Esophagus squamous epithelium (tissue), 5 donors: ENCODE measurements around the gene FGF23. TPM values are rescaled to one million over a fixed set of nuclear protein-coding genes. Genes with fewer than 3 reads are reported as not detected.
"Not testable (repeated sequence)": the region's sequence is repeated elsewhere in the genome, so short reads cannot be mapped to it uniquely, and the experiment has no call there.

Experiments
- DNase-seq: peaks from one replicate; lab custom pipeline; 2025; lab: John Stamatoyannopoulos, UW
- H3K27ac ChIP-seq, 4 donors: fragments of 200-600 bp; sonication (generic); one replicate each; pipeline ENCODE4 v1.5.1; 2016 to 2019; ENCODE audit warnings: mild to moderate bottlenecking in 1 of 4
- H3K27me3 ChIP-seq, 4 donors: fragments of 200-600 bp; sonication (generic); 1 replicate in 3 of 4; 2 replicates in 1 of 4; pipeline versions ENCODE4 v1.5.1 to v1.6.0; 2017 to 2021; ENCODE audit warnings: antibody characterized with exemption in 1 of 4
- H3K36me3 ChIP-seq, 3 donors: fragments of 200-600 bp; sonication (generic); one replicate each; pipeline ENCODE4 v1.5.1; 2016 to 2019
- H3K4me1 ChIP-seq, 3 donors: fragments of 200-600 bp; sonication (generic); one replicate each; pipeline ENCODE4 v1.5.1; 2017 to 2019
- H3K4me3 ChIP-seq, 4 donors: fragments of 200-600 bp; sonication (generic); 1 replicate in 3 of 4; 2 replicates in 1 of 4; pipeline ENCODE4 v1.5.1; 2016 to 2019; ENCODE audit warnings: mild to moderate bottlenecking in 2 of 4, moderate library complexity in 1 of 4
- H3K9me3 ChIP-seq, 3 donors: fragments of 200-600 bp; sonication (generic); one replicate each; pipeline ENCODE4 v1.5.1; 2016 to 2019
- POLR2A ChIP-seq, 4 donors: fragments of 450-650 bp; IDR thresholded peaks; one replicate each; pipeline ENCODE4 v1.6.1; 2017; ENCODE audit warnings: antibody characterized with exemption in 4 of 4, mild to moderate bottlenecking in 4 of 4, moderate library complexity in 3 of 4
- WGBS, 2 donors: methylation state at CpG; one replicate each; pipeline ENCODE4 v1.1.5; 2018; 5-methylcytosine and 5-hydroxymethylcytosine counted together
- intact Hi-C: fragments of 100-400 bp; cut with DNase I; formaldehyde crosslinking; loops from one replicate; pipeline ENCODE4 v1.15.0; 2022
- total RNA-seq, 4 donors: library from RNA; depleted of rRNA; stranded (reverse); fragments of >200 nt; gene quantifications; one replicate each; pipeline ENCODE4 v1.1.0, GENCODE V29; 2016
- TF ChIP-seq, protein P1 (sequence below), 6 experiments: fragments of 450-650 bp in 4 of 6; fragments of 200-600 bp in 2 of 6; sonication (generic) in 2 of 6; IDR thresholded peaks; one replicate each; pipeline ENCODE4 v1.5.1; 2016 to 2019; ENCODE audit warnings: antibody characterized with exemption in 6 of 6, mild to moderate bottlenecking in 4 of 6, moderate library complexity in 4 of 6
- donor health status: DM: yes; HTN: yes; CAD: no.

The FGF23 gene
- total RNA-seq, 4 donors from 2014 or later = not detected

DNA sequence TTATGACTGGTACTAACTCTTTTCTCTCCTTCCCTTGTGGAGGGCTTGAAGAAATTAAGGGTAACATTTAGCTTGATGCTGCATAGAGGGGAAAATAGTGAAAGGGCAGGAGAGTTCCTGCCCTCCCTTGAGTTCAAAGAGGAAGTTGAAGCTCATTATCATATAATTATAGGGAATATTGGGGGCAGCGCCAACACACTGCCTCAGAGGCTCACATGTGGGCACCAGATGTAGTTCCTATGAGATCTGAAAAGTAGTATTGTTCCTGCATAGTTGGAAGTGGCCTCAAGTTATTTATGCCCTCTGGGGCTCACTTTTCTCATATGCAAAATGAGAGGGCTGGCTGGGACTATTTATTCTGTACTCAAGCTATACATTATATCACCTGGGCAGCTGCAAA lies 33.0 kb upstream of the FGF23 start:
- Histone ChIP-seq H3K27me3 (peaks cover 0 to 44% (median 0%) of the 10 kb centered on the region in 4 donors), H3K27ac (no peak overlapping the region), H3K4me1 (no peaks in the 10 kb centered on the region), H3K36me3 (no peaks in the 10 kb centered on the region), H3K9me3 (no peaks in the 10 kb centered on the region), H3K4me3 (no peak overlapping the region)
- no peak for DNase-seq
- intact Hi-C loops = no loop called here
- whole genome bisulfite sequencing, 2 donors = 71 to 77% methylated on average over 1 of the region's 1 CpG
- TF ChIP-seq POLR2A (IDR thresholded peaks at IDR 0.05) = no peak
- TF ChIP-seq, protein P1, sequence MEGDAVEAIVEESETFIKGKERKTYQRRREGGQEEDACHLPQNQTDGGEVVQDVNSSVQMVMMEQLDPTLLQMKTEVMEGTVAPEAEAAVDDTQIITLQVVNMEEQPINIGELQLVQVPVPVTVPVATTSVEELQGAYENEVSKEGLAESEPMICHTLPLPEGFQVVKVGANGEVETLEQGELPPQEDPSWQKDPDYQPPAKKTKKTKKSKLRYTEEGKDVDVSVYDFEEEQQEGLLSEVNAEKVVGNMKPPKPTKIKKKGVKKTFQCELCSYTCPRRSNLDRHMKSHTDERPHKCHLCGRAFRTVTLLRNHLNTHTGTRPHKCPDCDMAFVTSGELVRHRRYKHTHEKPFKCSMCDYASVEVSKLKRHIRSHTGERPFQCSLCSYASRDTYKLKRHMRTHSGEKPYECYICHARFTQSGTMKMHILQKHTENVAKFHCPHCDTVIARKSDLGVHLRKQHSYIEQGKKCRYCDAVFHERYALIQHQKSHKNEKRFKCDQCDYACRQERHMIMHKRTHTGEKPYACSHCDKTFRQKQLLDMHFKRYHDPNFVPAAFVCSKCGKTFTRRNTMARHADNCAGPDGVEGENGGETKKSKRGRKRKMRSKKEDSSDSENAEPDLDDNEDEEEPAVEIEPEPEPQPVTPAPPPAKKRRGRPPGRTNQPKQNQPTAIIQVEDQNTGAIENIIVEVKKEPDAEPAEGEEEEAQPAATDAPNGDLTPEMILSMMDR (IDR thresholded peaks at IDR 0.05) = no peak

DNA sequence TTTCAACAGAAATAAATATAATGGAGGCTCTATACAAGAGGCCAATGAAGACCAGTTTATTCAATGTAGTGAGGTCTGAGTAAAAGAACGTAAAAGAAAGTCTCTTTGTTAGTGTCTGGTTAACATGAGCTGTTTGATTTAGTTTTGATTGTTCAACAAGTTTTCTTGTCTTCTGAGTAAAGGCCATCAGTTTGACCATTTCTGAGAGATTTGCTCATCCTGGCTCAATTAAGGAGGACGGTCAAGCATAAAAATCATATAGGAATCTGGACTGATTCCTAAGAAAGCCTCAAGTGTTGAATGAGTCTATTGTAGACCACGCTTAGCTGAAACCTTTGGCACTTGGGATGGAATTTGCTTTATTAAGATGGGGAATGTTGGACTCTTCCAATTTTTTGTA lies 32.5 kb upstream of the FGF23 start:
- H3K27ac ChIP-seq = no peak overlapping the region
- H3K4me3 ChIP-seq = no peak overlapping the region
- DNase-seq = no peak
- H3K9me3 ChIP-seq = no peaks in the 10 kb centered on the region
- TF ChIP-seq POLR2A (IDR thresholded peaks at IDR 0.05) = no peak
- TF ChIP-seq, protein P1 (IDR thresholded peaks at IDR 0.05) = no peak
- no peaks in the 10 kb centered on the region for H3K4me1 ChIP-seq
- 66 to 67% methylated on average over 3 of the region's 3 CpGs for WGBS, 2 donors
- H3K36me3 ChIP-seq = no peaks in the 10 kb centered on the region
- intact Hi-C loops = no loop called here
- H3K27me3 ChIP-seq = peaks cover 0 to 40% (median 0%) of the 10 kb centered on the region in 4 donors

DNA sequence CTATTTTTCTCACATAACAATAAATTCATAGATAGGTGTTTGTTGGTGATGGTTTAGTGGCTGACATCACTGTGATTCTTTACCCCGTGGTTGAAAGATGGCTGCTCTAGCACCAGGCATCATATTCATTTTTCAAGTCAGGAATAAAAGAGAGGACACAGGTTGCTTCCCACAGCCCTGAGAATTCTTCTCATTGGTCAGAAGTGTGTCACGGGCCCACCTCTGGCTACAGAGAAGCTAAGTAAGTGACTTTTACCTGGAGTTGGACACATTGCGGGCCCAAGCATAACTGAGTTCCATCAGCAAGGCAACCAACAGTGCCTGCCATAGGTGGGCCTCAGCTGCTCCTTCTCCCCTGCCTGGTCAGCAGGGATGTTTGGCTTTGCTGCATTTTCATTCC lies 27.6 kb upstream of the FGF23 start:
- TF ChIP-seq, protein P1 (IDR thresholded peaks at IDR 0.05) = no peak
- TF ChIP-seq POLR2A (IDR thresholded peaks at IDR 0.05) = no peak
- Histone ChIP-seq H3K4me1 (no peaks in the 10 kb centered on the region), H3K4me3 (no peak overlapping the region), H3K9me3 (no peaks in the 10 kb centered on the region), H3K27me3 (peaks cover 0 to 9% (median 0%) of the 10 kb centered on the region in 4 donors), H3K27ac (no peak overlapping the region), H3K36me3 (no peaks in the 10 kb centered on the region)
- intact Hi-C loops = no loop called here
- WGBS, 2 donors = 81 to 85% methylated on average over 3 of the region's 3 CpGs
- DNase-seq = no peak

DNA sequence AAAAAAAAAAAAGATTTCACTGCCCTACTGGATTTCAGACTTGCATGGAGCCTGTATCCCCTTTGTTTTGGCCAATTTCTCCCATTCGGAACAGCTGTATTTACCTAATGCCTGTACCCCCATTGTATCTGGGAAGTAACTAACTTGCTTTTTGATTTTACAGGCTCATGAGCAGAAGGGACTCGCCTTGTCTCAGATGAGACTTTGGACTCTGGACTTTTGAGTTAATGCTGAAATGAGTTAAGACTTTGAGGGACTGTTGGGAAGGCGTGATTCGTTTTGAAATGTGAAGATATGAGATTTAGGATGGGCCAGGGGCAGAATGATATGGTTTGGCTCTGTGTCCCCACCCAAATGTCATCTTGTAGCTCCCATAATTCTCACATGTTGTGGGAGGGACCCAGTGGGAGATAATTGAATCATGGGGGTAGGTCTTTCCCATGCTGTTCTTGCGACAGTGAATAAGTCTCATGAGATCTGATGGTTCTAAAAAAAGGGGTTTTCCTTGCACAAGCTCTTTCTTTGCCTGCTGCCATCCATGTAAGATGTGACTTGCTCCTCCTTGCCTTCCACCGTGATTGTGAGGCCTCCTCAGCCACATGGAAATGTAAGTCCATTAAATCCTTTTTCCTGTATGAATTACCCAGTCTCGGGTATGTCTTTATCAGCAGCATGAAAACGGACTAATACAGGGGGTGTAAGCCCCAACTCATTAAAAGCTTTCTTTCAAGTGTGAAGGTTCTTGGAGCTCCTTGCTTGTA lies 25.5 kb upstream of the FGF23 start:
- H3K27me3 ChIP-seq, H3K27ac ChIP-seq, H3K9me3 ChIP-seq, H3K4me3 ChIP-seq, H3K4me1 ChIP-seq, intact Hi-C loops, DNase-seq, H3K36me3 ChIP-seq: not testable (repeated sequence)
- WGBS, 2 donors = 81 to 83% methylated on average over 8 of the region's 8 CpGs

DNA sequence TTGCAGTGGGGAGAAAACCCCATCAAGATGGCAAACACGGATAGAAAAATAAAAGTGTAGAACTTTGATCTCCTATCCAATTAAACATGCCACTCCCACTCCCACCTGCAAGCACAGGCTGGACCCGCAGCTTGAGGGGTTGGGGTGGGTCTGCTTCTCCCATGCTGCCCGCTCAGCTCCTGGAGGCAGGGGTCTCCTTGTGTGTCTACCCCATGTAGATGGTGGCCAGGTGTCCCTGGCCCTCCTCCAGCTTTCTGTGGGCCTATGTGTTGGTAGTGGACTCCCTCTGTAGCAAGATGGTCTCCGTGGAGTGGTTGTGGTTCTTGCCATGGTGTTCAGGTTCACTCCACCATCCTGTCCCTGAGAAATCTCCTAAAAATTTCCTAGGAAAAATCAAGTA lies 23.5 kb upstream of the FGF23 start:
- Histone ChIP-seq H3K36me3 (no peaks in the 10 kb centered on the region), H3K4me1 (no peaks in the 10 kb centered on the region), H3K27ac (no peak overlapping the region), H3K4me3 (no peak overlapping the region), H3K9me3 (no peaks in the 10 kb centered on the region), H3K27me3 (no peaks in the 10 kb centered on the region)
- intact Hi-C loops = no loop called here
- no peak for DNase-seq
- WGBS, 2 donors = 76% methylated on average over 4 of the region's 4 CpGs; no CpG with 5 or more reads in 1 of the 2 donors
- TF ChIP-seq, protein P1 (IDR thresholded peaks at IDR 0.05) = no peak
- TF ChIP-seq POLR2A (IDR thresholded peaks at IDR 0.05) = no peak
